HUES6 (cell line): ENCODE data around the gene PRRT3.
"Not testable (repeated sequence)": the region's sequence is repeated elsewhere in the genome, so short reads cannot be mapped to it uniquely, and the experiment has no call there.

Experiments
- H3K27ac ChIP-seq: 2 replicates; pipeline ENCODE4 v1.7.0; 2013; ENCODE audit warnings: low read depth, mild to moderate bottlenecking, low read length, inconsistent platforms
- H3K27me3 ChIP-seq: 2 replicates; pipeline ENCODE4 v1.6.1; 2013; ENCODE audit warnings: low read length; ENCODE audit not compliant: control insufficient read depth, insufficient read depth
- H3K36me3 ChIP-seq: 2 replicates; pipeline ENCODE4 v1.6.1; 2013; ENCODE audit warnings: low read length; ENCODE audit not compliant: control insufficient read depth, insufficient read depth
- H3K4me1 ChIP-seq: 2 replicates; pipeline ENCODE4 v1.6.1; 2013; ENCODE audit warnings: low read length; ENCODE audit not compliant: control insufficient read depth, insufficient read depth
- H3K4me3 ChIP-seq: 2 replicates; pipeline ENCODE4 v1.5.1; 2013; ENCODE audit warnings: low read depth, low read length
- H3K9ac ChIP-seq: one replicate; pipeline ENCODE4 v1.6.1; 2013; ENCODE audit warnings: mild to moderate bottlenecking, low read length
- H3K9me3 ChIP-seq: 2 replicates; pipeline ENCODE4 v1.6.1; 2013; ENCODE audit warnings: low read depth, low read length; ENCODE audit not compliant: control insufficient read depth, insufficient read depth

PRRT3 gene

GRCh38 chr3:9908286-9908685 is 43.9 kb downstream of the PRRT3 start:
- peaks cover 12% of the 10 kb centered on the region for H3K9me3 ChIP-seq
- H3K36me3 ChIP-seq = no peaks in the 10 kb centered on the region
- no peak overlapping the region for H3K4me3 ChIP-seq
- H3K9ac ChIP-seq = no peak overlapping the region
- H3K4me1 ChIP-seq = peaks cover 2% of the 10 kb centered on the region
- no peaks in the 10 kb centered on the region for H3K27me3 ChIP-seq
- no peak overlapping the region for H3K27ac ChIP-seq

- H3K36me3 ChIP-seq = no peaks in the 10 kb centered on the region
- H3K4me1 ChIP-seq = peaks cover 17% of the 10 kb centered on the region
- H3K9ac ChIP-seq = no peak overlapping the region
- no peak overlapping the region for H3K4me3 ChIP-seq
- no peak overlapping the region for H3K27ac ChIP-seq
- H3K27me3 ChIP-seq = no peaks in the 10 kb centered on the region
- H3K9me3 ChIP-seq = 0 out of 2 replicates have a peak, but pooled peaks cover 2% of the 10 kb centered on the region
Measured at GRCh38 chr3:9906480-9906879, 45.7 kb downstream of the PRRT3 start.

GRCh38 chr3:9903904-9904303 is 48.3 kb downstream of the PRRT3 start:
- H3K27me3 ChIP-seq = no peaks in the 10 kb centered on the region
- no peaks in the 10 kb centered on the region for H3K9me3 ChIP-seq
- no peak overlapping the region for H3K4me3 ChIP-seq
- no peak overlapping the region for H3K27ac ChIP-seq
- no peaks in the 10 kb centered on the region for H3K36me3 ChIP-seq
- no peak overlapping the region for H3K9ac ChIP-seq
- peaks cover 17% of the 10 kb centered on the region for H3K4me1 ChIP-seq

GRCh38 chr3:9903238-9903624 is 49.0 kb downstream of the PRRT3 start:
- Histone ChIP-seq H3K9me3 (no peaks in the 10 kb centered on the region), H3K27me3 (no peaks in the 10 kb centered on the region), H3K27ac (no peak overlapping the region), H3K4me3 (peak overlapping the region; percentile 23; the same call in 1 of the 2 replicates), H3K36me3 (no peaks in the 10 kb centered on the region), H3K9ac (no peak overlapping the region), H3K4me1 (peaks cover 17% of the 10 kb centered on the region)

GRCh38 chr3:9902372-9903237 is 49.6 kb downstream of the PRRT3 start, which contains the start of gene IL17RE:
Gene IL17RE, plus strand, starts transcription at chr3:9902848. Its CDS starts 85 bp downstream, at chr3:9902933.
- no peaks in the 10 kb centered on the region for H3K36me3 ChIP-seq
- H3K4me1 ChIP-seq = peaks cover 17% of the 10 kb centered on the region
- H3K9me3 ChIP-seq = no peaks in the 10 kb centered on the region
- no peaks in the 10 kb centered on the region for H3K27me3 ChIP-seq
- H3K4me3 ChIP-seq = peak within 1 kb of the TSS; percentile 23; the same call in 1 of the 2 replicates
- no peak within 1 kb of the TSS for H3K27ac ChIP-seq
- H3K9ac ChIP-seq = no peak within 1 kb of the TSS

- no peaks in the 10 kb centered on the region for H3K9me3 ChIP-seq
- no peaks in the 10 kb centered on the region for H3K27me3 ChIP-seq
- H3K36me3 ChIP-seq = no peaks in the 10 kb centered on the region
- H3K4me1 ChIP-seq = peaks cover 17% of the 10 kb centered on the region
- H3K27ac ChIP-seq = no peak overlapping the region
- H3K4me3 ChIP-seq = no peak overlapping the region
- no peak overlapping the region for H3K9ac ChIP-seq
Measured at GRCh38 chr3:9901967-9902366, 50.2 kb downstream of the PRRT3 start.

- H3K27ac ChIP-seq, H3K4me3 ChIP-seq, H3K27me3 ChIP-seq, H3K9me3 ChIP-seq, H3K36me3 ChIP-seq, H3K9ac ChIP-seq: not testable (repeated sequence)
- peaks cover 17% of the 10 kb centered on the region for H3K4me1 ChIP-seq
Measured at GRCh38 chr3:9900965-9901415, 51.2 kb downstream of the PRRT3 start.

GRCh38 chr3:9899289-9899791 is 52.9 kb downstream of the PRRT3 start:
- no peak overlapping the region for H3K4me3 ChIP-seq
- H3K4me1 ChIP-seq = peaks cover 17% of the 10 kb centered on the region
- H3K36me3 ChIP-seq = no peaks in the 10 kb centered on the region
- no peaks in the 10 kb centered on the region for H3K27me3 ChIP-seq
- H3K9me3 ChIP-seq = no peaks in the 10 kb centered on the region
- no peak overlapping the region for H3K27ac ChIP-seq
- H3K9ac ChIP-seq = no peak overlapping the region

- Histone ChIP-seq H3K36me3 (peaks cover 6% of the 10 kb centered on the region), H3K4me3 (no peak overlapping the region), H3K9me3 (no peaks in the 10 kb centered on the region), H3K27me3 (no peaks in the 10 kb centered on the region), H3K27ac (no peak overlapping the region), H3K4me1 (peaks cover 17% of the 10 kb centered on the region), H3K9ac (no peak overlapping the region)
Measured at GRCh38 chr3:9898467-9899241, 53.6 kb downstream of the PRRT3 start.

- Histone ChIP-seq H3K36me3 (peaks cover 15% of the 10 kb centered on the region), H3K4me1 (peaks cover 9% of the 10 kb centered on the region), H3K9me3 (no peaks in the 10 kb centered on the region), H3K4me3 (no peak overlapping the region), H3K27ac (no peak overlapping the region), H3K27me3 (no peaks in the 10 kb centered on the region), H3K9ac (no peak overlapping the region)
Measured at GRCh38 chr3:9897408-9898372, 54.5 kb downstream of the PRRT3 start.
